HEK293 (cell line): ENCODE results near the gene LDLR.

ENCODE experiments used
- CTCF ChIA-PET: fragments of 350-600 bp; formaldehyde crosslinking; extraction: SDS; loops from one replicate; lab custom pipeline; 2021; ENCODE audit warnings: antibody characterized with exemption; lab: Yijun Ruan, JAX
- POLR2A ChIA-PET: fragments of 300-600 bp; formaldehyde crosslinking; extraction: SDS; loops from one replicate; lab custom pipeline; 2020; ENCODE audit warnings: antibody characterized with exemption, inconsistent platforms; lab: Yijun Ruan, JAX
- H3K27ac ChIP-seq: fragments of 200-500 bp; sonication (Bioruptor generic); 2 replicates; pipeline ENCODE4 v1.5.1; 2014; ENCODE audit warnings: low read depth, low read length, control low read depth, inconsistent platforms; ENCODE audit errors: extremely low read depth
- H3K36me3 ChIP-seq, 2 experiments: fragments of 200-500 bp in 1 of 2; sonication (Bioruptor generic) in 1 of 2; 1 replicate in 1 of 2; 2 replicates in 1 of 2; pipeline ENCODE4 v1.5.1; 2014 to 2017; ENCODE audit warnings: inconsistent platforms in 2 of 2, low read length in 2 of 2; ENCODE audit not compliant: control insufficient read depth in 2 of 2, insufficient read depth in 1 of 2
- H3K4me1 ChIP-seq: fragments of 200-500 bp; sonication (Bioruptor generic); 2 replicates; pipeline ENCODE4 v1.5.1; 2014; ENCODE audit warnings: mild to moderate bottlenecking, low read length, inconsistent platforms; ENCODE audit not compliant: control insufficient read depth, insufficient read depth
- H3K4me3 ChIP-seq: 2 replicates; pipeline ENCODE4 v1.5.1; 2011; ENCODE audit warnings: low read depth, mild to moderate bottlenecking, control low read depth, low read length, moderate library complexity
- H3K9me3 ChIP-seq: fragments of 200-500 bp; sonication (Bioruptor generic); 2 replicates; pipeline ENCODE4 v1.5.1; 2014; ENCODE audit warnings: low read depth, low read length, inconsistent platforms; ENCODE audit not compliant: control insufficient read depth, insufficient read depth
- GLIS2 ChIP-seq: fragments of 450-650 bp; formaldehyde crosslinking; IDR thresholded peaks from 2 replicates; pipeline ENCODE4 v1.5.1; 2016; ENCODE audit warnings: missing biosample characterization, missing genetic modification characterization
- KLF16 ChIP-seq: fragments of 450-650 bp; formaldehyde crosslinking; IDR thresholded peaks from 2 replicates; pipeline ENCODE4 v1.5.1; 2017; ENCODE audit warnings: missing biosample characterization, missing genetic modification characterization
- SP2 ChIP-seq: fragments of 450-650 bp; formaldehyde crosslinking; IDR thresholded peaks from 2 replicates; pipeline ENCODE4 v1.5.1; 2016; ENCODE audit warnings: missing biosample characterization, missing genetic modification characterization
- SP7 ChIP-seq: fragments of 450-650 bp; formaldehyde crosslinking; IDR thresholded peaks from 2 replicates; pipeline ENCODE4 v1.5.1; 2016; ENCODE audit warnings: missing biosample characterization, missing genetic modification characterization
- TCF7L2 ChIP-seq: IDR thresholded peaks from 2 replicates; pipeline ENCODE4 v1.6.1; 2011; ENCODE audit warnings: low read depth, mild to moderate bottlenecking, inconsistent platforms, low read length, moderate library complexity, borderline replicate concordance
- ZBTB48 ChIP-seq: fragments of 450-650 bp; formaldehyde crosslinking; IDR thresholded peaks from 2 replicates; pipeline ENCODE4 v1.5.1; 2016; ENCODE audit warnings: missing biosample characterization, missing genetic modification characterization
- ZNF19 ChIP-seq: fragments of 450-650 bp; formaldehyde crosslinking; IDR thresholded peaks from 2 replicates; pipeline ENCODE4; 2016; ENCODE audit warnings: missing biosample characterization, missing genetic modification characterization, low read depth
- ZNF707 ChIP-seq: fragments of 450-650 bp; formaldehyde crosslinking; IDR thresholded peaks from 2 replicates; pipeline ENCODE4 v1.5.1; 2016; ENCODE audit warnings: missing biosample characterization, missing genetic modification characterization
- TF ChIP-seq, protein P1 (sequence below): fragments of 450-650 bp; formaldehyde crosslinking; IDR thresholded peaks from 2 replicates; pipeline ENCODE4 v1.5.1; 2016; ENCODE audit warnings: missing biosample characterization, missing genetic modification characterization
- TF ChIP-seq, protein P2 (sequence below): fragments of 450-650 bp; formaldehyde crosslinking; IDR thresholded peaks from 2 replicates; pipeline ENCODE4 v1.5.1; 2017; ENCODE audit warnings: missing biosample characterization, mild to moderate bottlenecking, missing genetic modification characterization, moderate library complexity
- TF ChIP-seq, protein P3 (sequence below): fragments of 450-650 bp; formaldehyde crosslinking; IDR thresholded peaks from 2 replicates; pipeline ENCODE4 v1.5.1; 2016; ENCODE audit warnings: missing biosample characterization, missing genetic modification characterization
- TF ChIP-seq, protein P4 (sequence below): IDR thresholded peaks from 2 replicates; pipeline ENCODE4 v1.6.1; 2011; ENCODE audit warnings: mild to moderate bottlenecking, low read depth, low read length, borderline replicate concordance
- TF ChIP-seq, protein P5 (sequence below): fragments of 450-650 bp; IDR thresholded peaks from 2 replicates; pipeline ENCODE4 v1.5.1; 2018; ENCODE audit warnings: missing biosample characterization, mild to moderate bottlenecking, missing genetic modification characterization

The LDLR gene

DNA sequence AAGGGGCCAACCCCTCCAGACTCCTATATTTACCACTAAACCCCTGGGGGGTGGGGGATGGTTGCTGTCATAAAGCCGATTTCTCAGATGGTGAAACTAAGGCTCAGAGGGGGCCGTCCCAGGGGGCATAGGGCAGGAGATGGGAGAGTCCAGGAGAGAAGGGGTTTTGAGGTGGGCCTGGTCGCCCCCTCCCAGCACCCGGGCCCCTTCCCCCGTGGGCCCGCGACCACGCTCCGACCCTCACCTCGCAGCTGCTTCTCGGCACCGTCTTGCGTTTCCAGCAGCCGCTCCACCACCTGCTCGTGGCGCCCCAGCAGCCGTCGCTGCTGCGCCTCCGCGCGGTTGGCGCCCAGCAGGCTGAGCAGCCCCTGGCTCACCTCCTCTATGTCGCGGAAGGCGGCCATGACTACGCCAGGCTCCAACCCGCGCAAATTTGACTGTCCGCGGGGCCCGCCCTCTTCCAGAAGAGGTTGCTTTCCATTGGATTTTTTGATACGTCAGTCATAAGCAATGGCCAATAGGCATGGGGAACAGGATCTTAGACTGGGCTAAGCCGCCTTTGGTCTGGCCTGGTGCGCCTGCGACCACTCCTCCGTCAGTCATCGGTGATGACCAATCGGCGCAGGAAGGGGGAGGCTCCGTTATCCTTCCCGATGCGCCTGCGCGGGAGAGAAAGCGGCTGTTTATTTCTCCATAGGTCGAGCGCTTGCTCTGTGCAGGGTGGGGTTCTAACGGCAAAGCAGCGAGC lies 66.3 kb downstream of the LDLR start, which contains the start of gene SPC24 (continued):
- TF ChIP-seq, protein P1, sequence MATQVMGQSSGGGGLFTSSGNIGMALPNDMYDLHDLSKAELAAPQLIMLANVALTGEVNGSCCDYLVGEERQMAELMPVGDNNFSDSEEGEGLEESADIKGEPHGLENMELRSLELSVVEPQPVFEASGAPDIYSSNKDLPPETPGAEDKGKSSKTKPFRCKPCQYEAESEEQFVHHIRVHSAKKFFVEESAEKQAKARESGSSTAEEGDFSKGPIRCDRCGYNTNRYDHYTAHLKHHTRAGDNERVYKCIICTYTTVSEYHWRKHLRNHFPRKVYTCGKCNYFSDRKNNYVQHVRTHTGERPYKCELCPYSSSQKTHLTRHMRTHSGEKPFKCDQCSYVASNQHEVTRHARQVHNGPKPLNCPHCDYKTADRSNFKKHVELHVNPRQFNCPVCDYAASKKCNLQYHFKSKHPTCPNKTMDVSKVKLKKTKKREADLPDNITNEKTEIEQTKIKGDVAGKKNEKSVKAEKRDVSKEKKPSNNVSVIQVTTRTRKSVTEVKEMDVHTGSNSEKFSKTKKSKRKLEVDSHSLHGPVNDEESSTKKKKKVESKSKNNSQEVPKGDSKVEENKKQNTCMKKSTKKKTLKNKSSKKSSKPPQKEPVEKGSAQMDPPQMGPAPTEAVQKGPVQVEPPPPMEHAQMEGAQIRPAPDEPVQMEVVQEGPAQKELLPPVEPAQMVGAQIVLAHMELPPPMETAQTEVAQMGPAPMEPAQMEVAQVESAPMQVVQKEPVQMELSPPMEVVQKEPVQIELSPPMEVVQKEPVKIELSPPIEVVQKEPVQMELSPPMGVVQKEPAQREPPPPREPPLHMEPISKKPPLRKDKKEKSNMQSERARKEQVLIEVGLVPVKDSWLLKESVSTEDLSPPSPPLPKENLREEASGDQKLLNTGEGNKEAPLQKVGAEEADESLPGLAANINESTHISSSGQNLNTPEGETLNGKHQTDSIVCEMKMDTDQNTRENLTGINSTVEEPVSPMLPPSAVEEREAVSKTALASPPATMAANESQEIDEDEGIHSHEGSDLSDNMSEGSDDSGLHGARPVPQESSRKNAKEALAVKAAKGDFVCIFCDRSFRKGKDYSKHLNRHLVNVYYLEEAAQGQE (tag by site-specific recombination): peak; percentile 43
- TF ChIP-seq ZBTB48 (tag by site-specific recombination) (peak; percentile 34; the same call in 1 of the 2 replicates), KLF16 (tag by site-specific recombination) (peak; percentile 85), TCF7L2 (peak; percentile 75; the same call in 1 of the 2 replicates), ZNF707 (tag by site-specific recombination) (no peak), ZNF19 (tag by site-specific recombination) (no peak), SP2 (tag by site-specific recombination) (peak; percentile 99), GLIS2 (no peak), SP7 (tag by site-specific recombination) (peak; percentile 76)
- TF ChIP-seq, protein P2, sequence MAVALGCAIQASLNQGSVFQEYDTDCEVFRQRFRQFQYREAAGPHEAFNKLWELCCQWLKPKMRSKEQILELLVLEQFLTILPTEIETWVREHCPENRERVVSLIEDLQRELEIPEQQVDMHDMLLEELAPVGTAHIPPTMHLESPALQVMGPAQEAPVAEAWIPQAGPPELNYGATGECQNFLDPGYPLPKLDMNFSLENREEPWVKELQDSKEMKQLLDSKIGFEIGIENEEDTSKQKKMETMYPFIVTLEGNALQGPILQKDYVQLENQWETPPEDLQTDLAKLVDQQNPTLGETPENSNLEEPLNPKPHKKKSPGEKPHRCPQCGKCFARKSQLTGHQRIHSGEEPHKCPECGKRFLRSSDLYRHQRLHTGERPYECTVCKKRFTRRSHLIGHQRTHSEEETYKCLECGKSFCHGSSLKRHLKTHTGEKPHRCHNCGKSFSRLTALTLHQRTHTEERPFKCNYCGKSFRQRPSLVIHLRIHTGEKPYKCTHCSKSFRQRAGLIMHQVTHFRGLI (tag by site-specific recombination): no peak
- TF ChIP-seq, protein P3, sequence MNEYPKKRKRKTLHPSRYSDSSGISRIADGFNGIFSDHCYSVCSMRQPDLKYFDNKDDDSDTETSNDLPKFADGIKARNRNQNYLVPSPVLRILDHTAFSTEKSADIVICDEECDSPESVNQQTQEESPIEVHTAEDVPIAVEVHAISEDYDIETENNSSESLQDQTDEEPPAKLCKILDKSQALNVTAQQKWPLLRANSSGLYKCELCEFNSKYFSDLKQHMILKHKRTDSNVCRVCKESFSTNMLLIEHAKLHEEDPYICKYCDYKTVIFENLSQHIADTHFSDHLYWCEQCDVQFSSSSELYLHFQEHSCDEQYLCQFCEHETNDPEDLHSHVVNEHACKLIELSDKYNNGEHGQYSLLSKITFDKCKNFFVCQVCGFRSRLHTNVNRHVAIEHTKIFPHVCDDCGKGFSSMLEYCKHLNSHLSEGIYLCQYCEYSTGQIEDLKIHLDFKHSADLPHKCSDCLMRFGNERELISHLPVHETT: no peak
- TF ChIP-seq, protein P4, sequence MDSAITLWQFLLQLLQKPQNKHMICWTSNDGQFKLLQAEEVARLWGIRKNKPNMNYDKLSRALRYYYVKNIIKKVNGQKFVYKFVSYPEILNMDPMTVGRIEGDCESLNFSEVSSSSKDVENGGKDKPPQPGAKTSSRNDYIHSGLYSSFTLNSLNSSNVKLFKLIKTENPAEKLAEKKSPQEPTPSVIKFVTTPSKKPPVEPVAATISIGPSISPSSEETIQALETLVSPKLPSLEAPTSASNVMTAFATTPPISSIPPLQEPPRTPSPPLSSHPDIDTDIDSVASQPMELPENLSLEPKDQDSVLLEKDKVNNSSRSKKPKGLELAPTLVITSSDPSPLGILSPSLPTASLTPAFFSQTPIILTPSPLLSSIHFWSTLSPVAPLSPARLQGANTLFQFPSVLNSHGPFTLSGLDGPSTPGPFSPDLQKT: no peak
- TF ChIP-seq, protein P5, sequence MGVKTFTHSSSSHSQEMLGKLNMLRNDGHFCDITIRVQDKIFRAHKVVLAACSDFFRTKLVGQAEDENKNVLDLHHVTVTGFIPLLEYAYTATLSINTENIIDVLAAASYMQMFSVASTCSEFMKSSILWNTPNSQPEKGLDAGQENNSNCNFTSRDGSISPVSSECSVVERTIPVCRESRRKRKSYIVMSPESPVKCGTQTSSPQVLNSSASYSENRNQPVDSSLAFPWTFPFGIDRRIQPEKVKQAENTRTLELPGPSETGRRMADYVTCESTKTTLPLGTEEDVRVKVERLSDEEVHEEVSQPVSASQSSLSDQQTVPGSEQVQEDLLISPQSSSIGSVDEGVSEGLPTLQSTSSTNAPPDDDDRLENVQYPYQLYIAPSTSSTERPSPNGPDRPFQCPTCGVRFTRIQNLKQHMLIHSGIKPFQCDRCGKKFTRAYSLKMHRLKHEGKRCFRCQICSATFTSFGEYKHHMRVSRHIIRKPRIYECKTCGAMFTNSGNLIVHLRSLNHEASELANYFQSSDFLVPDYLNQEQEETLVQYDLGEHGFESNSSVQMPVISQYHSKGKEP: no peak

DNA sequence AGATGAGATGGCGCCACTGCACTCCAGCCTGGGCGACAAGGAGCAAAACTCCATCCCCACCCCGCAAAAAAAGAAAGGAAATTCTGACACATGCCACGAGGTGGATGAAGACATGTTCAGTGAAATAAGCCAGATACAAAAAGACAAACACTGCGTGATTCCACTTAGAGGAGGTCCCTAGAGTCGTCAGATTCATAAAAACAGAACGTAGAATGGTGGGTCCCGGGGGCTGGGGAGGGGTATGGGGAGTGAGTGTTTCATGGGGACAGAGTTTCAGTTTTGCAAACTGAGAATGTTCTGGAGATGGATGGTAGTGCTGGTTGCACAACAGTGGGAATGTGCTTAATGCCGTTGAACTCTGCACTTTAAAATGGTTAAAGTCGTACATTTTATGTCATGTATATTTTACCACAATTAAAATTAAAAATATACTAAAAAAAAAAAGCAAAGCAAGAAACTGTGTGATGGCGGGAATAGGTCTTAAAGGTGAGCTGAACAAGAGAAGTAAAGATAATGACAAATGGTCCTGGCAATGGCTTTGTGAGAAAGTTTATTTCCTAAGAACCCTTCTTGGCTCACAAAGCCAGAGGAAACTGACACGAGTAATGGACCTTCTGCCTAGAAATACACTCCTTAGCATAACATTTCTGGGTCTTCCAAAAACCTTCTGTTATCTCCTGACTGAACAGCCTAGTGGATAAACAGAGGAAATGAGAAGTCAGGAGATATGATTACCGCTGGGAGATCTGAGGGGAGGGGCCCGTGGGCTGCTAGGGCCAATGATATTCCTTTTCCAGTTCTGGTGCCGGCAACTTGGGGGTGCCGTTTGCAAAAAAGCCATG lies 70.6 kb downstream of the LDLR start:
- H3K36me3 ChIP-seq: peaks cover 0 to 2% of the 10 kb centered on the region in 2 experiments; a peak in 1 of 3 replicates
- no peak overlapping the region for H3K27ac ChIP-seq
- ChIA-PET POLR2A (no interaction called here), CTCF (interaction anchor here (0.6 kb wide), 1 partner anchor 185 kb away, joined by 3 read pairs; no protein-coding TSS in a partner anchor)
- no peaks in the 10 kb centered on the region; the same call in 1 of the 2 replicates for H3K4me1 ChIP-seq
- TF ChIP-seq, protein P5: no peak
- H3K9me3 ChIP-seq: no peaks in the 10 kb centered on the region
- H3K4me3 ChIP-seq: no peak overlapping the region
